Measurements from ENCODE around the gene CD151.

CD151 gene

DNA sequence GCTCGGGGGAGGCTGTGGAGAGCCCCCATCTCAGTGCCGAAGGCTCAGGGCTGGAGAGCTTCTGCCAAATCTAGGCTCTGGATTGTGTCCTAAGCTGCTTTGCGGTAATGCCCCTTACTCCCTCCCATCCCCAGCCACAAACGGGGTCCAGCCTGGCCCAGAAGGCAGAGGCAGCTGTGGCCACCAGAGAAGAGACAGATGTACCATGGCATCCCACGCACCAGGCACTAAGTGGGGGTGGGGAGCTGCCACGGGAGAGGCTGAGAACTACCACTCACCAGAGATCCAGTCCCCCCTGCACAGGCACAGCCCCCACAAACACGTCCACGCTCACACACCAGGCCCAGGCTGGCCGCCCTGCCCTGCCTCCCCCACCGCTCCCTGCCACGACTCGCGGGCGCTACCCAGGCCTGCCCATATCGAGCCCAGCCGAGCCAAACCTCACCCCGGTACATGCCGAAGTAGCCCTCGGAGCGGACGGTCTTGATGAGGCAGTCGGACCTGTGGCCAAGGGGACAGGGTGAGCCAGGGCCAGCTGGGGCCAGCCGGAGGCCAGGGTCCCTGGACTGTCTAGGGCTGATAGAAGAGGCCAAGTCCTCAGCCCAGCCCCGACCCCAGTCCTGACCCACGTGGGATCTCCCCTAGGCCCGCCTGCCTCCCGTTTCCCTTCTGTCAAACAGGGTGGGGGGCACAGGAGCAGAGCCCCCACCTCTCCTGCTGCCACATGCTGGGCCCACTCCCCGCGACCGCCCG is 38.6 kb upstream of the CD151 start:
- H3K27ac ChIP-seq, result peak overlapping the region; percentile 89; the same call in 1 of the 2 replicates
- TF ChIP-seq, protein P1, sequence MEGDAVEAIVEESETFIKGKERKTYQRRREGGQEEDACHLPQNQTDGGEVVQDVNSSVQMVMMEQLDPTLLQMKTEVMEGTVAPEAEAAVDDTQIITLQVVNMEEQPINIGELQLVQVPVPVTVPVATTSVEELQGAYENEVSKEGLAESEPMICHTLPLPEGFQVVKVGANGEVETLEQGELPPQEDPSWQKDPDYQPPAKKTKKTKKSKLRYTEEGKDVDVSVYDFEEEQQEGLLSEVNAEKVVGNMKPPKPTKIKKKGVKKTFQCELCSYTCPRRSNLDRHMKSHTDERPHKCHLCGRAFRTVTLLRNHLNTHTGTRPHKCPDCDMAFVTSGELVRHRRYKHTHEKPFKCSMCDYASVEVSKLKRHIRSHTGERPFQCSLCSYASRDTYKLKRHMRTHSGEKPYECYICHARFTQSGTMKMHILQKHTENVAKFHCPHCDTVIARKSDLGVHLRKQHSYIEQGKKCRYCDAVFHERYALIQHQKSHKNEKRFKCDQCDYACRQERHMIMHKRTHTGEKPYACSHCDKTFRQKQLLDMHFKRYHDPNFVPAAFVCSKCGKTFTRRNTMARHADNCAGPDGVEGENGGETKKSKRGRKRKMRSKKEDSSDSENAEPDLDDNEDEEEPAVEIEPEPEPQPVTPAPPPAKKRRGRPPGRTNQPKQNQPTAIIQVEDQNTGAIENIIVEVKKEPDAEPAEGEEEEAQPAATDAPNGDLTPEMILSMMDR (conservative IDR thresholded peaks at IDR 0.05), result no peak

DNA sequence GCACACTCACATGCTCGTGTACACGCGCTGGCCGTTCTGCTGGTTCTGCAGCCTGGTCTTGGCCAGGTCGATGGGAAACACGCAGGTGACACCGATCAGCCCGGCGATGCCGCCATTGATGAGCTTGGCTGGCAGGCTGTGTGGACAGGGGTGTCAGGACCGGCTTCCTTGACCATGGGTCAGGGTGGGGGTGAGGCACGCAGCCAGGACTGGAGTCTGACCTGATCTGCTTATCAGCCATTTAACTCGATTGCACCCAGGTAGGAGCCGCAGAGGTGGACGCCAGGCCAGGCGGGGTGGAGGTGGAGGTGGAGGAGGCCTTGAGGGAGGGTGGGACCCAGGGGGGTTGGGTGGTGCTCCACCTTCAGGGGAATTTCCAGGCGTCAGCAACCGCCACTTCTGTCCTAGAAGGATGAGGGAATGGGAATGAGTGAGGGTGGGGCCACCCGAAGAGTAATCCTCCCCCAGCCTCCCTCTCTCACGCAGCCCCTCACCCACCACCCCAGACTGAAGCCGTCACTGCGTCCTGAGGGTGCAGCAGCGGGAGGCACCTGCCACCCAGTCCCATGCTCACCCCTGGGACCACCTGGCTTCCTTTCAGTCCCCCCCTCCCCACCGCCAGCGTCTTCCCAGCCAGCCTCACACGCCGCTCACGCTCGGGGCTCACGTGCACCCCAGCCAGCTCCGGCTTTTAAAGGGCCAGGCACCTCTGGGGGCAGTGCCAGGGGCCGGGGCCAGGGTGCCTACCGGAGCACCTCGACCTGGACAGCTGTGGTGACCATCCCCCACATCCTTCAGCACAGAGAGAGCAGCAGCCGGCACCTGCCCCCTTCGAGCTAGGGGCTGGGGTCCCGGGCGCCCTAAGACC is 37.8 kb upstream of the CD151 start:
- H3K27ac ChIP-seq, result peak overlapping the region; percentile 89
- TF ChIP-seq, protein P1 (conservative IDR thresholded peaks at IDR 0.05), result no peak

DNA sequence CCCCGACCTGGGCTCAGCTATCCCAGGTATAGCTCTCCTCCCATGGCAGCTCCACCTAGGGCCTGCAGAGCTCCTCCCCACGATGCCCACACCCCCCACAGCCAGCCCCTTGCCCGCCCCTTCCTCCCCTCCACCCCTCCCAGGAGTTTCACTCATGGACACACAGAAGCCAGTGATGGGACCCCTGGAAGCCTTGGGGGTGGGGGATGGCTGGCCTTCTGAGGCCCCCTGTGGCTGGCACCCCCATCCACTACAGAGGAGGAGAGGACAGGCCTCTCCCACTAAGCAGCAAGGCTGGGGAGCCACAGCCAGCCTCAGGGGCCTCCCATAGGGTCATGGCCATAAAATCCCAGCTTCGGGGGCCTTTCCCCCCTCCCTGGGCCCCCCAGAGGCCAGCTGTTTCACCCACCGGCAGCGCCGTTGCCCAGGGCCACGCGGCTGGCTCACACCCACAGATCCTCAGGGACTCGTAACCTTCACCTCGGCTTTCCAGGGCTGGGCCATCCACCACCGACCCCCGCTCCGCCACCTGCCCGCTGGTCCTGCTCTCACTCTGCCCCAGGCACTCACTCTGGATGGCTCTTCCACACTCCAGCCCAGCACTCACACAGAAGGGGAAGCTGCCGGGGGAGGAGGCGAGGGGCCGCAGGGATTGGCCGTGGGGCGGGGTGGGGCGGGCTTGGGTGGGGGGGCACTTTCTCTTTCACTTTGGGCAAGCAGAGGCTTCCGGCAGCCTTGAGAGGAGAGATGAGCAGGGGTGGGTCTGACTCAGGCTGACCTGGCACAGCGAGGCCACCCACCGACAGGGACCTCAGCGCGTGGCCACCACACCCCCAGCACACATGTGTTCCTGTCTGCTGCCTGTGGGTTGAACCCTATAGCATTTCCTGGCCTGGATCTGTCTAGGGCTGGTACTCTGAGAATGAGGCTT is 36.9 kb upstream of the CD151 start:
- TF ChIP-seq, protein P1 (conservative IDR thresholded peaks at IDR 0.05), result no peak
- peak overlapping the region; percentile 89 for H3K27ac ChIP-seq

DNA sequence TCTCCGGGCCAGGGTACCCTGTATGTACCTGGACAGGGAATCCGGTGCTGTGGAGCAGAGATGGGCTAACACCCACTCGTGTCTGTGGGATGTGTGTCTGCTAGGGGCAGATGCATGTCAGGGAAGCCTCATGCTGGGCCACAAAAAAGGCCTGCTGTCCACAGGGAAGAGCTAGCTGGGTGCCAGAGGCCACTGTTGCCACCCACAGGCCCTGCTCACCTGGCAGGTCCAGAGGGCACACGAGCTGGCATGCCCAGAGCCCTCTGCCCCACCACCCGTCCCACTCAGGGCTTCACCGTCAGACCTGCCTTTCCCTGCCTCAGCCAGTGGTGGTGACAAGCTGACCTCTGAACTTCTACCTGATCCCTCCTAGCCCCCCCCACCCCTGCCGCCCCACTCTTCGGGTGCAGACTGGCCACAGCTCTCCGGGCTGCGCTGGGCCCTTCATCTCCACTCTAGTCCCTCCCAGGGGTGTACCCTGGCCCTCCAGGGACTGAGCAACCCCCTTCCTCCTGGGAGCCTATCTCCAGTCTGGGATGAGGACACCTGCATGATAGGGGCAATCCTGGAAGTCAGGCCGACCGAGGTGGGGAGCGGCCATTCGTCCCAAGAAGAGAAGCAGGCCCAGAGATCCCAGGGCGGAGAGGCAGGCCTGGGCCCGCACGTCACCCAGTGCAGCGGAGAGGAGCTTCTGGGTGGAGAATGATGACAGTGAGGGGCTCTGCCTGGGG is 36.0 kb upstream of the CD151 start:
- TF ChIP-seq, protein P1 (conservative IDR thresholded peaks at IDR 0.05), result no peak
- H3K27ac ChIP-seq, result peak overlapping the region; percentile 89

DNA sequence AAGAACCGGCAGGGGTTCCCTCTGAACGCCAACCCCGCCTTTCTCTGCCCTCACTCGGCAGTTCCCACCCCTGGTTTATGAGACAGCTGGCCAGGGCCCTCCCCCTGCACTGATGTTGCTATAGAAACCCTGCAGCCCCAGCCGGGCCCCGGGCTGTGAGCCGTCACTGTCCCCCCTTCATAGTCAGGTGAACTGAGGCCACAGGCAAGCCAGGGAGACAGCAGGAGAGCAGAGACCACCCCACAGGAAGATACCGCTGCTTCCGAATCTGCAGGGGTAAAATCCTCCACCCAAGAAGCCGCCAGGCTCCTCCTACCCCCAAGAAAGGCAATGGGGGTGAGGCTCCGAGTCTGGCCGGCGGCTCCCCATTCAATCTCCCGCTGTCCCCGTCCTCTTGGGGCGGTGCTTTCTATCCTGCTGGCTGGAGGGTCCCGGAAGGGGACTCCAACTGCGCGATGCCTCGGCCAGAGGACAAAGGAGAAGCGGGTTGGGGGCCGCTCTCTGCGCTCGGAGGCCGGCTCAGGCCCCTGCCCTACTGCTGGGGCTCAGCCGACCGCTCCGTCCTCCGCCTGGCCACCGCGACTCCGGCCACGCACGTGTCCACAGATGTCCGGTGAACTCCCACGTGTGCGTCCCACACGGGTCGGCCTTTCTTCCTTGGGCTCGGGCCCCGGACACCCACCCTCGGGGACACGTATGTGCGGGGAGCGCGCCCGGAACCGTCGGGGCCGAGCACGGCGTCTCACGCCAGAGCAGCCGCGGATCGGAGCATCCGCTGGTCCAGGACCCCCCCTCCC is 35.3 kb upstream of the CD151 start:
- TF ChIP-seq, protein P1 (conservative IDR thresholded peaks at IDR 0.05), result no peak

DNA sequence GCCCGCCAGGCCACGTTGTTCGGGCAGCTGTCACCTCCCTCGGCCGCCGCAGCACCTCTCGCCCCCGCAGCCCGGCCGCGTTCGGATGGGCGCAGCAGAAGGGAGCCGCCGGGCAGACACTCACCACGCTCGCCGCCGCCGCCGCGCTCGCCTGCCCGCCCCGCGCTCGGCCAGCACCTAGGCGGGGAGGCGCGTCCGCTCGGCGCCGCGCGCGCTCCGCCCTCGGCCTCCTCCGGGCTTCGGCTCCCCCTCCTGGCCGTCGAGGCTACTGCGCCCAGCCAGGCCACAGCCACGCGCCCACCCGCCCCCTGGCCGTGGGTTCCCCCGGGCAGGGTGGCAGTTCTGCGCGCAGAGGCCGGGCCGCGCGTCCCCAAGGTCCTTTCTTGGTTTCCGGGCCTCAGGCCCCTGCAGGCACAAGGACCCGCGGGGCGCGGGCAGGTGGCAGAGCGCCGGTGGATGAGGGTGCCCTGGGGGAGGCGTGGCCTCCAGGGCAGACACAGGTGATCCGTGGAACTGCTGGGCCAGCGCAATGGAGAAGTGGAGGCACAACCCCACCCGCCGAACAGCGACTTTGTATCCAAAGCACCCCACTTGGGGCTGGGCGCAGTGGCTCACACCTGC is 34.5 kb upstream of the CD151 start, which contains the start of gene SLC25A22:
TSS of gene SLC25A22 (minus strand) at position 189 of the 621 bp plus-strand sequence. CDS start 3,275 bp downstream, outside the sequence.
- TF ChIP-seq, protein P1 (conservative IDR thresholded peaks at IDR 0.05), result peak; percentile 94
- H3K27ac ChIP-seq, result peak within 1 kb of the TSS; percentile 89

More for the DNA sequence above, 35.3 kb upstream of the CD151 start:
- H3K27ac ChIP-seq, result peak overlapping the region; percentile 89

Data from VCaP (cell line).